H1 (cell line): ENCODE measurements around the gene SDSL. TPM values are rescaled to one million over a fixed set of nuclear protein-coding genes. Genes with fewer than 3 reads are reported as not detected.

Experiments
- BRCA1 ChIP-seq: IDR thresholded peaks from 2 replicates; pipeline ENCODE4 v1.6.1; 2012; ENCODE audit warnings: low read depth, low read length, improper control_type of control experiment
- CTBP2 ChIP-seq: IDR thresholded peaks from 2 replicates; pipeline ENCODE4 v1.7.0; 2011; ENCODE audit warnings: borderline replicate concordance, mild to moderate bottlenecking, moderate library complexity, mixed read lengths, low read length; ENCODE audit not compliant: insufficient read depth, insufficient read length
- CTCF ChIP-seq, 3 experiments: IDR thresholded peaks; 1 replicate in 2 of 3; 2 replicates in 1 of 3; pipeline versions ENCODE4 v1.5.1 to v1.6.1; 2011; ENCODE audit warnings: low read length in 3 of 3, mild to moderate bottlenecking in 3 of 3, inconsistent platforms in 2 of 3, low read depth in 1 of 3, moderate library complexity in 1 of 3; ENCODE audit not compliant: insufficient read depth in 1 of 3; ENCODE audit errors: control extremely low read depth in 1 of 3
- KDM4A ChIP-seq: IDR thresholded peaks from one replicate; pipeline ENCODE4 v1.7.1; 2012; ENCODE audit warnings: low read depth, mild to moderate bottlenecking, moderate library complexity, low read length, inconsistent platforms; ENCODE audit not compliant: severe bottlenecking
- RNF2 ChIP-seq: fragments of 200-900, 300-1000 bp; sonication (generic); IDR thresholded peaks from 2 replicates; pipeline ENCODE4 v1.7.1; 2016; ENCODE audit warnings: borderline replicate concordance, low read depth, mild to moderate bottlenecking, antibody characterized with exemption, low read length; ENCODE audit not compliant: poor library complexity, severe bottlenecking; ENCODE audit errors: missing control alignments
- SAP30 ChIP-seq: fragments of 300-600 bp; sonication (generic); IDR thresholded peaks from 2 replicates; pipeline ENCODE4 v1.7.1; 2012; ENCODE audit warnings: low read length, moderate library complexity, mild to moderate bottlenecking, inconsistent platforms; ENCODE audit not compliant: insufficient read depth, insufficient replicate concordance
- SIX5 ChIP-seq: IDR thresholded peaks from 2 replicates; pipeline ENCODE4 v1.6.1; 2011; ENCODE audit warnings: mild to moderate bottlenecking, low read depth, low read length
- polyA plus RNA-seq, 7 experiments: library from polyadenylated mRNA; depleted of rRNA in 3 of 7; stranded (reverse) in 5 of 7; unstranded in 2 of 7; fragments of >200 nt in 5 of 7; fragments of 200-250 nt in 2 of 7; gene quantifications; 1 replicate in 5 of 7; 2 replicates in 1 of 7; 4 replicates in 1 of 7; pipeline versions ENCODE4 v1.2.1 to v1.2.3, GENCODE V29; 2011 to 2013; ENCODE audit warnings: missing spikeins in 2 of 7, mixed read lengths in 2 of 7
- total RNA-seq: library from RNA; stranded (reverse); fragmentation: NEBNext Ultra II Directional; extraction: Animal tissue kit (Norgen Biotek cat#: 25700); gene quantifications from 2 replicates; pipeline ENCODE4 v1.2.1, GENCODE V29; 2021

The SDSL gene
- total and polyA plus RNA-seq, 2 of the 8 experiments (the other 6 are each of a cell fraction or from before 2014, with no cell fraction given), result 0.69 to 1.3 TPM

DNA sequence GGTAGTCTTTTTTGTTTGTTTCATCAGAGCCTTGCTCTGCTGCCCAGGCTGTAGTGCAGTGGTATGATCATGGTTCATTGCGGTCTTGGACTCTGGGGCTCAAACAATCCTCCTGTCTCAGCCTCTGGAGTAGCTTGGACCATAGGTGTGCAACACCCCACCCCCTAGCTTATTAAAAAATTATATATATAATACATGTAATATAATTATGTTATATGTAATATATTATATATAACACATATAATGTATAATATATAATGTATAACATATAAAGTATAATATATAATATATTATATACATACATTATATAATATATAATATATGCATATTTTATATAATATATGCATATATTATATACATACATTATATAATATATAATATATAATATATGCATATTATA, 27.7 kb downstream of the SDSL start (continued):
- no peak for TF ChIP-seq BRCA1
- TF ChIP-seq SAP30, result no peak
- TF ChIP-seq CTCF (IDR thresholded peaks at IDR 0.05; ENCODE audit: control extremely low read depth in 1 of 3, insufficient read depth in 1 of 3, low read depth in 1 of 3, low read length in 3 of 3), result no peak
- no peak for TF ChIP-seq CTBP2
- no peak for TF ChIP-seq SIX5
- TF ChIP-seq RNF2, result no peak
- no peak for TF ChIP-seq KDM4A
